Fibroblast of pulmonary artery (primary cell): Measurements from ENCODE around the gene RALGAPA2.
A peak's percentile ranks its signal among the peaks of the same experiment; 100 is the strongest.

Experiments used
- DNase-seq: peaks from one replicate; pipeline ENCODE4 v3.0.0-alpha.2; 2010; ENCODE audit warnings: low read depth
- H3K4me3 ChIP-seq: replicated peaks from 2 replicates; pipeline ENCODE4 v1.5.1; 2011; ENCODE audit warnings: low read depth, mild to moderate bottlenecking, control low read depth, low read length, moderate library complexity
- TF ChIP-seq, protein P1 (sequence below): IDR thresholded peaks from 2 replicates; pipeline ENCODE4 v1.5.1; 2011; ENCODE audit warnings: mild to moderate bottlenecking, control low read depth, low read length, inconsistent platforms; ENCODE audit errors: missing control alignments

RALGAPA2 gene

DNA sequence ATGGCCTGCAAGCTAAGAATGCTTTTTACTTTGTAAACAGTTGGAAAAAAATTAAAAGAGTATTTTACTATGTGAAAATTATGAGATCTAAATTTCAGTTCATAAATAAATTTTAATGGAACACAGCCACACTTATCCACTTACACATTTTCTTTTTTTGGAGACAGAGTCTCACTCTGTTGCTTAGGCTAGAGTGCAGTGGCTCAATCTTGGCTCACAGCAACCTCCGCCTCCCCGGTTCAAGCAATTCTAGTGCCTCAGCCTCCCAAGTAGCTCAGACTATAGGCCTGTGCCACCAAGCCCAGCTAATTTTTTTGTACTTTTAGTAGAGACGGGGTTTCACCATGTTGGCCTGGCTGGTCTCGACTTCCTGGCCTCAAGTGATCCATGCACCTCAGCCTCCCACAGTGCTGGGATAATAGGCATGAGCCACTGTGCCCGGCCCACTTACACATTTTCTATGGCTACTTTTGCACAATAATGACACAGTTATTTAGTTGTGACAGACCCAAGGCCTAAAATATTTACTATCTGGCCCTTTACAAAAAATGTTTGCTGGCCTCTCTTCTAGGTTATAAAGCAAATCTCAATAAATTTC lies 234.9 kb downstream of the RALGAPA2 start:
- TF ChIP-seq, protein P1, sequence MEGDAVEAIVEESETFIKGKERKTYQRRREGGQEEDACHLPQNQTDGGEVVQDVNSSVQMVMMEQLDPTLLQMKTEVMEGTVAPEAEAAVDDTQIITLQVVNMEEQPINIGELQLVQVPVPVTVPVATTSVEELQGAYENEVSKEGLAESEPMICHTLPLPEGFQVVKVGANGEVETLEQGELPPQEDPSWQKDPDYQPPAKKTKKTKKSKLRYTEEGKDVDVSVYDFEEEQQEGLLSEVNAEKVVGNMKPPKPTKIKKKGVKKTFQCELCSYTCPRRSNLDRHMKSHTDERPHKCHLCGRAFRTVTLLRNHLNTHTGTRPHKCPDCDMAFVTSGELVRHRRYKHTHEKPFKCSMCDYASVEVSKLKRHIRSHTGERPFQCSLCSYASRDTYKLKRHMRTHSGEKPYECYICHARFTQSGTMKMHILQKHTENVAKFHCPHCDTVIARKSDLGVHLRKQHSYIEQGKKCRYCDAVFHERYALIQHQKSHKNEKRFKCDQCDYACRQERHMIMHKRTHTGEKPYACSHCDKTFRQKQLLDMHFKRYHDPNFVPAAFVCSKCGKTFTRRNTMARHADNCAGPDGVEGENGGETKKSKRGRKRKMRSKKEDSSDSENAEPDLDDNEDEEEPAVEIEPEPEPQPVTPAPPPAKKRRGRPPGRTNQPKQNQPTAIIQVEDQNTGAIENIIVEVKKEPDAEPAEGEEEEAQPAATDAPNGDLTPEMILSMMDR = no peak
- H3K4me3 ChIP-seq = no peak overlapping the region
- DNase-seq = no peak

DNA sequence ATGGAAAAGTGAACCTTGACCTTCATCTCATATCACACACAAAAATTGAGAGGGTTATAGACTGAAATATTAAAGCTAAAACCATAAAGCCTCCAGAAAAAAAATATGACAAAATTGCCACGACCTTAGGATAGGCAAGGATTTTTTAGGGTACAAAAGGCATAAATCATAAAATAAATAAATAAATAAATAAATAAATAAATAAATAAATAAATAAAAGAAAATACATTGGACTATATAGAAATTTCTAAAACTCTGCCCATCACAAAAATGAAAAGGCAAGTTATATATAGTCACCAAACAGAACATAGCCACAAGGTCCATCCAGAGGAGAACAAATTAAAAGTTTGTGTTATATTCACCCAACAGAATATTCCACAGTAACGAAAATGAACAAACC lies 235.9 kb downstream of the RALGAPA2 start:
- DNase-seq = no peak
- H3K4me3 ChIP-seq = no peak overlapping the region
- TF ChIP-seq, protein P1 = no peak

DNA sequence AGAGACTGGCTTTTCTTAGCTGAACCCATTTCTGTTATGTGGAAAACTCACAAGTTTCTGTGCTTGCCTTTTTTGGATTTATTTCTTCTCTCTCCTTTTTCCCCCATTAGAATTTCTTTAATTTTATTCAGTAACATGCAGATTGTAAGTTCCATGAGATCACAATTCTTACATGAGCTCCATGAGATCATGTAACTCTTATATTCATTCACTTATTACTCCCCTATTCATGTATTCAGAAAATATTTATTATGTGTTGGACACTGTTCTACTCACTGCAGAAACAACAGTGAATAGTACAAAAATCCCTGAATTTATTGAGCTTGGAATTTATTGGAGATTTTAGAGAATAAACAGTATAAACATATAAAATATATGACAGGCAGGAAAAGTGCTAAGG lies 238.8 kb downstream of the RALGAPA2 start:
- no peak overlapping the region for H3K4me3 ChIP-seq
- TF ChIP-seq, protein P1 = no peak
- DNase-seq = no peak

DNA sequence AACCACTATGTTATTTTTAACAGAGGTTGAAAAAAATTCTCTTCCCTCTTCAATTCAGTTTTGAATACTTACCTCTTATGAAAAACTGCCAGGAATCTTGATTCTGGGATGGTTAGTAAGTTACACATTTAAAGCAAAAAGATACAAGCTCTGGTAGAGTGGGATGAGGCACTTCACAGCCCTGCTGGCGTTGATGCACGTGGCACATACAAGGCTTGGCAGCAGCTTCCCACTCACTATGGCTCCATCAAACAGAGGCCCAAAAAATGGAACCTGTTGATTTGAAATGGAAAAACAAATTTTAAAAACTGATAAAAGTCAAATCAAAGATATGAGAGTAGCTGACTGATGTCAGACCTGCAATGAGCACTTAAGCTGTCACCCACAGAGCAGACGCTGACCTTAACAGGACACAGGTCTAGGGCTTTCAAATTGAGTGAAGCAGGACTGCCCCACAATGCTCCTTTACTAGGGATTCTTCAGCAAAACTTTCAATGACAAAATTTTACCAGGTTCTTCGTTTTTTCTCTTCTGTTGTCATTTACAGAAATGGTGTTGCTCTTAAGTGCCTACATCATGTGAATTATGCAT lies 239.7 kb downstream of the RALGAPA2 start:
- DNase-seq = no peak

DNA sequence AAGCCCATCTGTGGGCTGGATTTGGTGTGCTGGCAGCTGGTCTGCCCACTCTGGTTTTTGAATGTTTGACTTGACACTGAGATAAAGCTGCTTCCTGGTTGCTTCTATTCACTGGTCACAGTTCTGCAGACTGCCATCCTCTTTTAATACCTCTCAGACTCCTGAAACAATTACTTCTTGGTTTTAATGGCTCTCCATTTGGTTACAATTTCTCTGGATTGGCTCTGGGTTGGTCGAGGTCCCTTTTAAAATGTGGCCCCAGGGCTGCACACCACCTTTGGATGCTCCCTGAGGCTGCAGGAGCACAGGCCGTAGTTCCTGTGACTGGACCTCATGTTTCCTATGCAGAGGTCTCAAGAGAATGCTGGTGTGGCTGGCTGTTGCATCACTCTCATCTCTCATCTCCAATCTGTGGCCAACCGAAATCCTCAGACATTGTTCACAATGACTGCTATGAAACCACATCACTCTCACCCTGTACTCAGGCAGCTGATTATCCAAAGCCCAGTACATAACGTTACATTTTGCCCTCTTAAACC lies 246.0 kb downstream of the RALGAPA2 start:
- TF ChIP-seq, protein P1 = no peak
- DNase-seq = peak; percentile 76
- no peak overlapping the region for H3K4me3 ChIP-seq

More for the DNA sequence above, 239.7 kb downstream of the RALGAPA2 start:
- no peak overlapping the region for H3K4me3 ChIP-seq
- TF ChIP-seq, protein P1 = no peak

DNA sequence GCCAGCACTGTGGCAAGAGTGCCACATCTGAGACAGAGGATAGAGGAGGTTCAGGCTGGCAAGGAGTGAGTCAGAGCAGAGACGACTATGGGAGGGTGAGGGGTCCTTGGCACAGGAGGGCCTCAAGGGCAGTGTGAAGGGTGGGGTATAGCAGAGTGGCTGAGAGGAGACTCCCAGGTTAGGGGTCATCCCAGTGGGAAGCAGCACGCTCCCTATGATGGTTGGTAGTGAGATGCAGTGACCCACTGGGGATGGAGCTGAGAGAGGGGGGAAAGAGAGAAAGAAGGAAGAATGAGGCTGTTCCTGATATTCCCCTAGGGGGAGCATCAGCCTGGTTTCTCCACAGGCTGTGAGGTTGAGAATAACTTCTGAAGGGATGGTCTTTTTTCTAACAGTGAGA lies 247.2 kb downstream of the RALGAPA2 start:
- H3K4me3 ChIP-seq = no peak overlapping the region
- TF ChIP-seq, protein P1 = peak; percentile 25
- DNase-seq = no peak

DNA sequence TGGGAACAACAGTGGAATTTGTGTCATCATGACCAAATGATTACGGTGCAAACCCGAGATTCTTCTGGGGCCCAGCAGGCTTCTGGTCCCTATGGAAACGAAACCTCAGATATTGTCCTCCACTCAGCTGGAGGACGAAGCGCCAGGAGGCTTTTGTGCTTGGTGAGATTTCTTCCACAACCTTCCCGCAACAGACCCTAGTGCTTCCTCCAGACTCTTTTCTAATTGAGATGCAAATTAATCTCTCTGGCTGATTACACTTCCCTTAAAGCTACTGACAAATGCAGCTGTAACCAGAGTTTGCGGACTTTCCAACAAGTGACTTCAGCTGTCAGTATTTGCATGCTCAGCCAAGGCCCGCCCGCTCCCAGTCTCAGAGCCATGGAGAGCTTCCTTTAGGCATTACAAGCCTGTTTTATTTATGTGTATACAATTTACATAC lies 248.5 kb downstream of the RALGAPA2 start:
- no peak overlapping the region for H3K4me3 ChIP-seq
- peak; percentile 29 for DNase-seq
- TF ChIP-seq, protein P1 = no peak
